NCI-H187 (cell line): ENCODE data around the gene REL.
"Not testable (repeated sequence)": the region's sequence is repeated elsewhere in the genome, so short reads cannot be mapped to it uniquely, and the experiment has no call there.

Source experiments
- DNase-seq, 2 experiments: peaks; one replicate each; lab custom pipeline; 2025; lab: John Stamatoyannopoulos, UW

REL gene

GRCh38 chr2:60867848-60868247, 13.5 kb upstream of the REL start:
- DNase-seq: no peak

- no peak for DNase-seq
Measured at GRCh38 chr2:60868589-60869273, 12.6 kb upstream of the REL start.

GRCh38 chr2:60872510-60872928, 8.9 kb upstream of the REL start:
- no peak for DNase-seq

- DNase-seq: no peak
Measured at GRCh38 chr2:60873381-60873780, 8.0 kb upstream of the REL start.

GRCh38 chr2:60875520-60875919, 5.9 kb upstream of the REL start:
- DNase-seq: no peak

- DNase-seq: no peak
Measured at GRCh38 chr2:60880643-60881046, 729 bp upstream of the REL start.

GRCh38 chr2:60882971-60883753, 1.8 kb downstream of the REL start:
- DNase-seq: no peak

- no peak for DNase-seq
Measured at GRCh38 chr2:60883896-60884295, 2.5 kb downstream of the REL start.

GRCh38 chr2:60884800-60885199, 3.4 kb downstream of the REL start:
- no peak for DNase-seq

GRCh38 chr2:60885683-60886082, 4.3 kb downstream of the REL start:
- no peak for DNase-seq

- DNase-seq: no peak
Measured at GRCh38 chr2:60886991-60887390, 5.6 kb downstream of the REL start.

GRCh38 chr2:60888853-60889252, 7.5 kb downstream of the REL start:
- no peak for DNase-seq

- DNase-seq: not testable (repeated sequence)
Measured at GRCh38 chr2:60889581-60890392, 8.4 kb downstream of the REL start.

GRCh38 chr2:60890393-60890707, 9.0 kb downstream of the REL start:
- DNase-seq: no peak

GRCh38 chr2:60891180-60891579, 9.8 kb downstream of the REL start:
- no peak for DNase-seq

GRCh38 chr2:60898567-60898966, 17.2 kb downstream of the REL start:
- DNase-seq: no peak

- no peak for DNase-seq
Measured at GRCh38 chr2:60899230-60899891, 18.0 kb downstream of the REL start.

GRCh38 chr2:60899892-60900249, 18.5 kb downstream of the REL start:
- DNase-seq: no peak

GRCh38 chr2:60901296-60901695, 19.9 kb downstream of the REL start:
- DNase-seq: not testable (repeated sequence)

GRCh38 chr2:60905867-60906266, 24.5 kb downstream of the REL start:
- DNase-seq: not testable (repeated sequence)

- no peak for DNase-seq
Measured at GRCh38 chr2:60906395-60906794, 25.0 kb downstream of the REL start.

GRCh38 chr2:60907329-60907728, 26.0 kb downstream of the REL start:
- no peak for DNase-seq
